Measurements from ENCODE around the gene TIMM29.

GRCh38 chr19:10952809-10953208, 24.2 kb downstream of the TIMM29 start:
- TF ChIP-seq GATA2 (IDR thresholded peaks at IDR 0.05; ENCODE audit: low read depth, low read length): no peak
- TF ChIP-seq GATA3 (IDR thresholded peaks at IDR 0.05; ENCODE audit: low read depth, low read length): no peak
